ENCODE measurements around the gene LRMDA. TPM values are rescaled to one million over a fixed set of nuclear protein-coding genes. Genes with fewer than 3 reads are reported as not detected.

The LRMDA gene
- total RNA-seq, 1 experiment from 2014 or later = 4.8 TPM

- intact Hi-C loops (cut with micrococcal nuclease) = no loop called here
- Histone ChIP-seq H2AFZ (ENCODE audit: low read depth, low read length, poor library complexity, severe bottlenecking) (no peak overlapping the region), H3K4me3 (replicated peaks in 1 of 2; ENCODE audit: low read depth in 1 of 2, low read length in 2 of 2) (no peak overlapping the region), H3K9me3 (ENCODE audit: control insufficient read depth in 1 of 2, insufficient read depth in 1 of 2, low read depth in 1 of 2, low read length in 2 of 2) (no peaks in the 10 kb centered on the region), H3K4me1 (ENCODE audit: control insufficient read depth in 1 of 2, insufficient read depth in 2 of 2, low read length in 2 of 2) (no peaks in the 10 kb centered on the region), H3K9ac (ENCODE audit: low read length) (no peak overlapping the region), H4K20me1 (ENCODE audit: insufficient read depth) (no peaks in the 10 kb centered on the region), H3K27me3 (ENCODE audit: insufficient read depth, low read length) (peaks cover 31% of the 10 kb centered on the region; the same call in 1 of the 2 replicates), H3K79me2 (ENCODE audit: insufficient read depth, low read length) (no peaks in the 10 kb centered on the region), H3K36me3 (ENCODE audit: control insufficient read depth in 1 of 2, insufficient read depth in 2 of 2, low read length in 2 of 2) (no peaks in the 10 kb centered on the region), H3K4me2 (ENCODE audit: low read length) (no peak overlapping the region), H3K27ac (ENCODE audit: low read depth, low read length) (no peak overlapping the region), H3K9me2 (ENCODE audit: insufficient read depth) (no peaks in the 10 kb centered on the region)
- DNase-seq (ENCODE audit: low read depth, low spot score) (no peak), ATAC-seq (no peak)
- ChIA-PET RAD21 (ENCODE audit: low non-redundant PET in 1 of 2, low total read pairs in 2 of 2, uncharacterized antibody in 2 of 2, unreplicated experiment in 2 of 2) (no interaction called here), CTCF (no interaction called here), POLR2A (no interaction called here)
- BruUV-seq (replicated peaks) = no TSS peak
- TF ChIP-seq ZBTB33 (IDR thresholded peaks at IDR 0.05; ENCODE audit: extremely low read depth, insufficient replicate concordance, low read length) (no peak), CEBPB (IDR thresholded peaks at IDR 0.05; ENCODE audit: low read depth) (no peak), TCF7L2 (IDR thresholded peaks at IDR 0.05; ENCODE audit: borderline replicate concordance, extremely low read depth, insufficient read depth, insufficient read length) (no peak), SP1 (IDR thresholded peaks at IDR 0.05; ENCODE audit: low read depth) (no peak), EGR1 (IDR thresholded peaks at IDR 0.05; ENCODE audit: low read depth) (no peak), POLR2AphosphoS5 (IDR thresholded peaks at IDR 0.05; ENCODE audit: low read depth, low read length) (no peak), REST (IDR thresholded peaks at IDR 0.05; ENCODE audit: low read depth) (no peak), FOSL1 (IDR thresholded peaks at IDR 0.05; ENCODE audit: low read depth) (no peak), EZH2phosphoT487 (IDR thresholded peaks at IDR 0.05; ENCODE audit: borderline replicate concordance) (no peak), YY1 (IDR thresholded peaks at IDR 0.05; ENCODE audit: extremely low read depth, insufficient replicate concordance, low read depth, low read length) (no peak), ATF3 (IDR thresholded peaks at IDR 0.05) (no peak), MAX (IDR thresholded peaks at IDR 0.05) (no peak), ELF1 (IDR thresholded peaks at IDR 0.05; ENCODE audit: borderline replicate concordance, low read depth) (no peak), POLR2A (IDR thresholded peaks at IDR 0.05; ENCODE audit: borderline replicate concordance, extremely low read depth, insufficient read depth, insufficient read length) (no peak), SRF (IDR thresholded peaks at IDR 0.05; ENCODE audit: low read depth) (no peak), ZFX (IDR thresholded peaks at IDR 0.05) (no peak)
Observed at GRCh38 chr10:76408646-76409045, 977.2 kb downstream of the LRMDA start.

Data from HCT116 (cell line).